Stimulated activated CD8-positive, alpha-beta memory T cell treated with anti-CD3 and anti-CD28 coated beads, Interleukin-15, amount 100 ng/mL, for 4 hours (primary cell): ENCODE data around the gene AK8.
"Not testable (repeated sequence)": the region's sequence is repeated elsewhere in the genome, so short reads cannot be mapped to it uniquely, and the experiment has no call there.

ENCODE experiments used
- DNase-seq, 2 donors: peaks; one replicate each; pipeline ENCODE4 v3.0.0-alpha.2; 2020; ENCODE audit warnings: low read depth in 2 of 2

Gene AK8

GRCh38 chr9:132773093-132773492 is 105.0 kb downstream of the AK8 start:
- DNase-seq, result no peak

GRCh38 chr9:132771752-132772151 is 106.3 kb downstream of the AK8 start:
- not testable (repeated sequence) for DNase-seq

- no peak for DNase-seq
Observed at GRCh38 chr9:132770770-132771310, 107.2 kb downstream of the AK8 start.

GRCh38 chr9:132769906-132770769 is 107.9 kb downstream of the AK8 start:
- DNase-seq, result peak; percentile 48 to 54

GRCh38 chr9:132768932-132769905 is 108.9 kb downstream of the AK8 start:
- DNase-seq, result peak; percentile 39 to 47

- no peak for DNase-seq
Observed at GRCh38 chr9:132763574-132763973, 114.5 kb downstream of the AK8 start.

GRCh38 chr9:132762896-132763295 is 115.2 kb downstream of the AK8 start:
- no peak for DNase-seq

GRCh38 chr9:132761602-132762001 is 116.5 kb downstream of the AK8 start:
- no peak for DNase-seq

GRCh38 chr9:132760057-132760456 is 118.0 kb downstream of the AK8 start:
- no peak for DNase-seq

GRCh38 chr9:132757016-132757415 is 121.1 kb downstream of the AK8 start:
- DNase-seq, result no peak

- no peak for DNase-seq
Observed at GRCh38 chr9:132756214-132756845, 121.8 kb downstream of the AK8 start.

GRCh38 chr9:132755096-132755495 is 123.0 kb downstream of the AK8 start:
- DNase-seq, result no peak

GRCh38 chr9:132754236-132754635 is 123.8 kb downstream of the AK8 start:
- no peak for DNase-seq

- DNase-seq, result no peak
Observed at GRCh38 chr9:132753593-132753880, 124.5 kb downstream of the AK8 start.

GRCh38 chr9:132752877-132753592 is 125.0 kb downstream of the AK8 start:
- no peak for DNase-seq

- DNase-seq, result no peak
Observed at GRCh38 chr9:132750668-132751067, 127.4 kb downstream of the AK8 start.

- DNase-seq, result no peak
Observed at GRCh38 chr9:132749306-132749705, 128.8 kb downstream of the AK8 start.

GRCh38 chr9:132748450-132748849 is 129.6 kb downstream of the AK8 start:
- DNase-seq, result no peak

GRCh38 chr9:132745756-132746709 is 132.1 kb downstream of the AK8 start:
- DNase-seq, result no peak
